GM13976 (cell line): ENCODE measurements around the gene MARCKSL1.

Experiments
- DNase-seq: peaks from one replicate; pipeline ENCODE4 v3.0.0; 2012; ENCODE audit warnings: low spot score
- CTCF ChIP-seq: IDR thresholded peaks from 2 replicates; pipeline ENCODE4 v1.5.1; 2012; ENCODE audit warnings: borderline replicate concordance, mild to moderate bottlenecking; ENCODE audit not compliant: insufficient read depth; ENCODE audit errors: extremely low read depth, missing control alignments, control extremely low read depth
- in situ Hi-C: fragments of 300-500 bp; cut with MboI; formaldehyde crosslinking; loops from one replicate; pipeline ENCODE4 v1.12.0; 2022; ENCODE audit warnings: low sequenced_read_pairs, mixed read lengths, inconsistent platforms; ENCODE audit not compliant: unreplicated experiment

MARCKSL1 gene

DNA sequence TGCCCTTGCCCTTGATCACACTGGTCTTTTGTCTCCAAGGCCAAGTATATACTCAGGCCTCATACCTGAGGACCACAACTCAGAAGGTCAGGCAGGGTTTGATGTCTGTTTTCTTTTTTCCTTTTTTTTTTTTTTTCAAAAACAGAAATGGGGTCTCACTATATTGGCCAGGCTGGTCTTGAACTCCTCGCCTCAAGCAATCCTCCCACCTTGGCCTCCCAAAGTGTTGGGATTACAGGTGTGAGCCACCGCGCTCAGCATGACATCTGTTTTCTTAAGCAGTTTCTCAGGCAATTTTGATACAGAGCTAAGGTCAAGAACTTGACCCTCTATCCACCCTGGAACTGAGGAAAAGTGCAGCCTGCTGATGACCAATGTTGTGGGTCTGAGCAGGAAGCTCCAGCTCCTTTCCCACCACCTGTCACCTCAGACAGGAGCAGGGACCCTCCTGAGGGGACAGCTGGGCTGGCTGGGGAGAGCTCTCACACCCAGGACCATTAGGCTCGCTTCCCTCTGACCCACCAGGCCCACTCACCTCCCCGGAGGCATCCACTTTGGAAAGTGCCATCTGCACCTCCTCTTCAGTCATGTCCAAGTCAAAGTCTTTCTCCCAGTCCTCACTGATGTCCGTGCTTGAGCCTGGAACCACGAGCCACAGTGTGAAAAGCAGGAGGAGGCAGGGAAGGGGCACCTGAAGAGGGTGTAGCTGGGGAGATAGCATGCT lies 32.0 kb upstream of the MARCKSL1 start:
- TF ChIP-seq CTCF: no peak
- in situ Hi-C loops: no loop called here
- no peak for DNase-seq

DNA sequence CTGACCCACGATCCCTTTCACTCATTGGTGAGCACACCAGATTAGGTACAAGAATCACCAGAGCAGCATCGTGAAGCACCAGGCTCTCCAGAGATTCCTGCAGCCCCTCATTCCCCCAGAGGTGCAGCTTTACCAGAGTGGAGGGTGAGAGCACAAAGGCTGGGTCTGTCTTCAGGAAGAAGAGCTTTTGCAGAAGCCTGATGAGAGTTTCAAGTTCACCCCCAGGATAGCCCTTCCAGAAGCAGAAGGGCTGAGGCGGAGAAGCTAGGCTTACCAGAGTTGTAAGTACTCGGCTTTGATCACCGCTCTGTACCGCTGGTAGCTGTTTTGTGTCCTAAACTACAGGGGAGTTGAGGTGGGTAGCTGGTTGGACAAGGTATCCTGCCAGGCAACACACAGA lies 29.4 kb upstream of the MARCKSL1 start:
- in situ Hi-C loops: no loop called here
- TF ChIP-seq CTCF: no peak
- no peak for DNase-seq

DNA sequence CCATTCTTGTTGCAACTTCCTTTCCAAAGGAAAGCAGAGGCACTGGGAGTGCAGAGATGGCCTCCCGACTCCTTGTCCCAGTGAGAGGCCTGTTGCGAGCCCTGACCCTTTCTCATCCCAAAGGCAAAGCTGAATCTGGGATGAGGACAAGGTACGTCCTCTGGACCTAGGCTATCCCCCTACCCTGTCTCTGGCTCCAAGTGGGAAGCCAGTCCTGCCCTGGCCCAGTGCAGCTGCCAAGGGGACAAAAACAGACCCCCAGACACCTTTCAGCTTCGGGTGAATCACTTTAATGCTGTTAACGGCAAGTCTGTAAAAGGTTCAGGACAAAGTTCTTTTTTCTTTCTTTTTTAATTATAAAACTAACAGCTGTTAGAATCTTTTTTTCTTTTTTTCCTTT lies 28.8 kb upstream of the MARCKSL1 start:
- DNase-seq: no peak
- in situ Hi-C loops: no loop called here
- no peak for TF ChIP-seq CTCF

- no peak for TF ChIP-seq CTCF
- DNase-seq: no peak
- in situ Hi-C loops: no loop called here
Measured at GRCh38 chr1:32363713-32364112, 27.7 kb upstream of the MARCKSL1 start.

DNA sequence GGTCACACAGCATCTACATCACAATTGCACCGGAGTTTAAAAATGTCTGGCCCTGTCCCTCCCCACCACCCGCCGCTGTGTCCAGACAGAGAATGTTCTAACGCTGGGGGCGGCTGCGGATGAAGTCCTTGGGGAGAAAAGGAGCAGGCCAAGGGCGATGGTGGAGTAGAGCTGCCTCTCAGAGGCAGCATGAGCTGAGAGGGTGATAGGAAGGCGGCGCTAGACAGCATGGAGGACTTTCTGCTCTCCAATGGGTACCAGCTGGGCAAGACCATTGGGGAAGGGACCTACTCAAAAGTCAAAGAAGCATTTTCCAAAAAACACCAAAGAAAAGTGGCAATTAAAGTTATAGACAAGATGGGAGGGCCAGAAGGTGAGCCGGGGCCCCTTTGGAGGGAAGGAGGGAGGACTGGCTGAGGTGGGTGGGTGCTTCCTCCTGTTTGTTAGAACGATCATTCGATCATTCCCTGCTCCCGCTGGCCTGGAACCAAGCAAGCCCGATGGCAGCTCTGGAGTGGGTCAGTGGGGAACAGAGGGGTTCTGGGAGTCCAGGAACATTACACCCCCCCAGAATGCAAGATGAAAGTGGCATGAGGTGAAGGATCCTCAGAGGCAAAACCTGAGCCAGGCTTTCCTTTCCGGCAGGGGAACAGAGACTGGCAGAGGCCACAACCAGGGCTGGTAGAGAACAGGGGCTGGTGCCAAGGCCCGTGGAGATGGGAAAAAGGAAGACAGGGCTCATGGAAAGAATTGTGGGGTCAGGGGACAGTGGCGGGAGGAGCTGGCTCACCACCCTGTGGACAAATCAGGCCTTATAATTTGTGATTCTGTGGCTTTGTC lies 26.7 kb upstream of the MARCKSL1 start, which contains the start of the genes FAM229A and TSSK3:
Gene FAM229A (minus strand): TSS at position 12 of the 840 bp plus-strand sequence. CDS start 394 bp downstream, outside the sequence.
Gene TSSK3 (plus strand): TSS at position 66 of the 840 bp plus-strand sequence. CDS start 163 bp downstream, at position 229.
- DNase-seq: no peak
- TF ChIP-seq CTCF: no peak
- in situ Hi-C loops: no loop called here

DNA sequence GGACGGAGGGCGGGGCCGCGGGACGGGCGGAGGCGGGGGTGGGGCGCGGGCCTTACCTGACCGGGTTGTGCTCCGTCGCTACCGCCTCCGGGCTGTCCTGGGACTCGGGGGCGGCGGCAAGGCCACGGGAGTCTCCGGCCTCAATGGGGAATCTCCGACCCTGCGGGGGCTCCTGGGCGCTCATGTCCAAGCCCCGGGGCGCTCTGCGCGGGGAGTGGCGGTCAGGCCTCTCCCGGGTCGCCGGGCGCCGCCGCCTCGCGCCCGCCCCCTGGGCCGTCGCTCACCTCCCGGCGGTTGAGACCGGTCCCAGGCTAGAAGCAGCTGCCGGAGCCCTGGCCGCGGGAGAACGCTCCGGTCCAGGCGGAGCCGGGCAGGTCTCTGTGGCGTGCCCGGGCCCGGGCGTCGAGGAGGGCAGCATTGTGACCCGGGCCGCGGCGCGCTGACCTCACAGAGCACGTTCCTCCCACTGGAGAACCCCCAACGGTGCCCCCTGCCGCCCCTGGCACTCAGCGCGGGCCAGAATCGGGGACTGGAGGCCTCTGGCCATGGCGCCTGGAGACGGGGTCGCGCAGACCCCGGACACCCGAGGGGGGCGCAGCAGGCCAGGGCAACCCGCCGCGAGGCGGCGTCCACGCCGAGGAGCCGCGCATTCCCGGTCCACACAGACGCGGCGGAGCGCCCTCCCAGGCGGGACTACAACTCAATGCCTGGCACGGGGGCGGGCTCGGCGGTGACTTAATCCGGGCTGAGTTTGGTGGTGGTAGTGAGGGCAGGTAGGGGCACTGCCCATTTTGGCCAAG lies 25.8 kb upstream of the MARCKSL1 start:
- in situ Hi-C loops: no loop called here
- peak; percentile 68 for DNase-seq
- no peak for TF ChIP-seq CTCF
